RPMI8226 (cell line): ENCODE results near the gene STH.
"Not testable (repeated sequence)": the region's sequence is repeated elsewhere in the genome, so short reads cannot be mapped to it uniquely, and the experiment has no call there.

Experiments used
- DNase-seq: peaks from one replicate; pipeline ENCODE4 v3.0.0-alpha.2; 2015

STH gene

DNA sequence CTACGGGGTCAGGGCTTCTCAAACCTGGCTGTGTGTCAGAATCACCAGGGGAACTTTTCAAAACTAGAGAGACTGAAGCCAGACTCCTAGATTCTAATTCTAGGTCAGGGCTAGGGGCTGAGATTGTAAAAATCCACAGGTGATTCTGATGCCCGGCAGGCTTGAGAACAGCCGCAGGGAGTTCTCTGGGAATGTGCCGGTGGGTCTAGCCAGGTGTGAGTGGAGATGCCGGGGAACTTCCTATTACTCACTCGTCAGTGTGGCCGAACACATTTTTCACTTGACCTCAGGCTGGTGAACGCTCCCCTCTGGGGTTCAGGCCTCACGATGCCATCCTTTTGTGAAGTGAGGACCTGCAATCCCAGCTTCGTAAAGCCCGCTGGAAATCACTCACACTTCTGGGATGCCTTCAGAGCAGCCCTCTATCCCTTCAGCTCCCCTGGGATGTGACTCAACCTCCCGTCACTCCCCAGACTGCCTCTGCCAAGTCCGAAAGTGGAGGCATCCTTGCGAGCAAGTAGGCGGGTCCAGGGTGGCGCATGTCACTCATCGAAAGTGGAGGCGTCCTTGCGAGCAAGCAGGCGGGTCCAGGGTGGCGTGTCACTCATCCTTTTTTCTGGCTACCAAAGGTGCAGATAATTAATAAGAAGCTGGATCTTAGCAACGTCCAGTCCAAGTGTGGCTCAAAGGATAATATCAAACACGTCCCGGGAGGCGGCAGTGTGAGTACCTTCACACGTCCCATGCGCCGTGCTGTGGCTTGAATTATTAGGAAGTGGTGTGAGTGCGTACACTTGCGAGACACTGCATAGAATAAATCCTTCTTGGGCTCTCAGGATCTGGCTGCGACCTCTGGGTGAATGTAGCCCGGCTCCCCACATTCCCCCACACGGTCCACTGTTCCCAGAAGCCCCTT, 10.9 kb downstream of the STH start:
- DNase-seq = no peak

DNA sequence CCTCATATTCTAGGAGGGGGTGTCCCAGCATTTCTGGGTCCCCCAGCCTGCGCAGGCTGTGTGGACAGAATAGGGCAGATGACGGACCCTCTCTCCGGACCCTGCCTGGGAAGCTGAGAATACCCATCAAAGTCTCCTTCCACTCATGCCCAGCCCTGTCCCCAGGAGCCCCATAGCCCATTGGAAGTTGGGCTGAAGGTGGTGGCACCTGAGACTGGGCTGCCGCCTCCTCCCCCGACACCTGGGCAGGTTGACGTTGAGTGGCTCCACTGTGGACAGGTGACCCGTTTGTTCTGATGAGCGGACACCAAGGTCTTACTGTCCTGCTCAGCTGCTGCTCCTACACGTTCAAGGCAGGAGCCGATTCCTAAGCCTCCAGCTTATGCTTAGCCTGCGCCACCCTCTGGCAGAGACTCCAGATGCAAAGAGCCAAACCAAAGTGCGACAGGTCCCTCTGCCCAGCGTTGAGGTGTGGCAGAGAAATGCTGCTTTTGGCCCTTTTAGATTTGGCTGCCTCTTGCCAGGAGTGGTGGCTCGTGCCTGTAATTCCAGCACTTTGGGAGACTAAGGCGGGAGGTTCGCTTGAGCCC, 11.6 kb downstream of the STH start:
- peak; percentile 11 for DNase-seq

DNA sequence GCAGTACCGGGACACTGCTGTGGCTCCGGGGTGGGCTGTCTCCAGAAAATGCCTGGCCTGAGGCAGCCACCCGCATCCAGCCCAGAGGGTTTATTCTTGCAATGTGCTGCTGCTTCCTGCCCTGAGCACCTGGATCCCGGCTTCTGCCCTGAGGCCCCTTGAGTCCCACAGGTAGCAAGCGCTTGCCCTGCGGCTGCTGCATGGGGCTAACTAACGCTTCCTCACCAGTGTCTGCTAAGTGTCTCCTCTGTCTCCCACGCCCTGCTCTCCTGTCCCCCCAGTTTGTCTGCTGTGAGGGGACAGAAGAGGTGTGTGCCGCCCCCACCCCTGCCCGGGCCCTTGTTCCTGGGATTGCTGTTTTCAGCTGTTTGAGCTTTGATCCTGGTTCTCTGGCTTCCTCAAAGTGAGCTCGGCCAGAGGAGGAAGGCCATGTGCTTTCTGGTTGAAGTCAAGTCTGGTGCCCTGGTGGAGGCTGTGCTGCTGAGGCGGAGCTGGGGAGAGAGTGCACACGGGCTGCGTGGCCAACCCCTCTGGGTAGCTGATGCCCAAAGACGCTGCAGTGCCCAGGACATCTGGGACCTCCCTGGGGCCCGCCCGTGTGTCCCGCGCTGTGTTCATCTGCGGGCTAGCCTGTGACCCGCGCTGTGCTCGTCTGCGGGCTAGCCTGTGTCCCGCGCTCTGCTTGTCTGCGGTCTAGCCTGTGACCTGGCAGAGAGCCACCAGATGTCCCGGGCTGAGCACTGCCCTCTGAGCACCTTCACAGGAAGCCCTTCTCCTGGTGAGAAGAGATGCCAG, 12.9 kb downstream of the STH start:
- no peak for DNase-seq

DNA sequence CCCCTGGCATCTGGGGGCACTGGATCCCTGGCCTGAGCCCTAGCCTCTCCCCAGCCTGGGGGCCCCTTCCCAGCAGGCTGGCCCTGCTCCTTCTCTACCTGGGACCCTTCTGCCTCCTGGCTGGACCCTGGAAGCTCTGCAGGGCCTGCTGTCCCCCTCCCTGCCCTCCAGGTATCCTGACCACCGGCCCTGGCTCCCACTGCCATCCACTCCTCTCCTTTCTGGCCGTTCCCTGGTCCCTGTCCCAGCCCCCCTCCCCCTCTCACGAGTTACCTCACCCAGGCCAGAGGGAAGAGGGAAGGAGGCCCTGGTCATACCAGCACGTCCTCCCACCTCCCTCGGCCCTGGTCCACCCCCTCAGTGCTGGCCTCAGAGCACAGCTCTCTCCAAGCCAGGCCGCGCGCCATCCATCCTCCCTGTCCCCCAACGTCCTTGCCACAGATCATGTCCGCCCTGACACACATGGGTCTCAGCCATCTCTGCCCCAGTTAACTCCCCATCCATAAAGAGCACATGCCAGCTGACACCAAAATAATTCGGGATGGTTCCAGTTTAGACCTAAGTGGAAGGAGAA, 13.5 kb downstream of the STH start:
- no peak for DNase-seq

DNA sequence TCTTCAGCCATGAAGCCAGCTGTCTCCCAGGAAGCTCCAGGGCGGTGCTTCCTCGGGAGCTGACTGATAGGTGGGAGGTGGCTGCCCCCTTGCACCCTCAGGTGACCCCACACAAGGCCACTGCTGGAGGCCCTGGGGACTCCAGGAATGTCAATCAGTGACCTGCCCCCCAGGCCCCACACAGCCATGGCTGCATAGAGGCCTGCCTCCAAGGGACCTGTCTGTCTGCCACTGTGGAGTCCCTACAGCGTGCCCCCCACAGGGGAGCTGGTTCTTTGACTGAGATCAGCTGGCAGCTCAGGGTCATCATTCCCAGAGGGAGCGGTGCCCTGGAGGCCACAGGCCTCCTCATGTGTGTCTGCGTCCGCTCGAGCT, 14.1 kb downstream of the STH start:
- DNase-seq = no peak

DNA sequence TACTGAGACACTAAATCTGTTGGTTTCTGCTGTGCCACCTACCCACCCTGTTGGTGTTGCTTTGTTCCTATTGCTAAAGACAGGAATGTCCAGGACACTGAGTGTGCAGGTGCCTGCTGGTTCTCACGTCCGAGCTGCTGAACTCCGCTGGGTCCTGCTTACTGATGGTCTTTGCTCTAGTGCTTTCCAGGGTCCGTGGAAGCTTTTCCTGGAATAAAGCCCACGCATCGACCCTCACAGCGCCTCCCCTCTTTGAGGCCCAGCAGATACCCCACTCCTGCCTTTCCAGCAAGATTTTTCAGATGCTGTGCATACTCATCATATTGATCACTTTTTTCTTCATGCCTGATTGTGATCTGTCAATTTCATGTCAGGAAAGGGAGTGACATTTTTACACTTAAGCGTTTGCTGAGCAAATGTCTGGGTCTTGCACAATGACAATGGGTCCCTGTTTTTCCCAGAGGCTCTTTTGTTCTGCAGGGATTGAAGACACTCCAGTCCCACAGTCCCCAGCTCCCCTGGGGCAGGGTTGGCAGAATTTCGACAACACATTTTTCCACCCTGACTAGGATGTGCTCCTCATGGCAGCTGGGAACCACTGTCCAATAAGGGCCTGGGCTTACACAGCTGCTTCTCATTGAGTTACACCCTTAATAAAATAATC, 14.6 kb downstream of the STH start:
- DNase-seq = no peak

DNA sequence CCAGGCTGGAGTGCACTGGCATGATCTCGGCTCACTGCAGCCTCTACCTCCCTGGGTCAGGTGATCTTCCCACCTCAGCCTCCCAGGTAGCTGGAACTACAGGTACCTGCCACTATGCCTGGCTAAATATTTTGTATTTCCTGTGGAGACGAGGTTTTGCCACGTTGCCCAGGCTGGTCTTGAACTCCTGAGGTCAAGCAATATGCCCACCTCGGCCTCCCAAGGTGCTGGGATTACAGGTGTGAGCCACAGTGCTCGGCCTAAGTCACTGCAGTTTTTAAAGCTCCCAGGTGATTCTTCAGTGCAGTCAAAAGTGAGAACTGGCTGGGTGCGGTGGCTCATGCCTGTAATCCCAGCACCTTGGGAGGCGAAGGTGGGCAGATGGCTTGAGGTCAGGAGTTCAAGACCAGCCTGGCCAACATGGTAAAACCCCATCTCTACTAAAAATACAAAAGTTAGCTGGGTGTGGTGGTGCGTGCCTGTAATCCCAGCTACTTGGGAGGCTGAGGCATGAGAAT, 20.4 kb downstream of the STH start:
- not testable (repeated sequence) for DNase-seq

DNA sequence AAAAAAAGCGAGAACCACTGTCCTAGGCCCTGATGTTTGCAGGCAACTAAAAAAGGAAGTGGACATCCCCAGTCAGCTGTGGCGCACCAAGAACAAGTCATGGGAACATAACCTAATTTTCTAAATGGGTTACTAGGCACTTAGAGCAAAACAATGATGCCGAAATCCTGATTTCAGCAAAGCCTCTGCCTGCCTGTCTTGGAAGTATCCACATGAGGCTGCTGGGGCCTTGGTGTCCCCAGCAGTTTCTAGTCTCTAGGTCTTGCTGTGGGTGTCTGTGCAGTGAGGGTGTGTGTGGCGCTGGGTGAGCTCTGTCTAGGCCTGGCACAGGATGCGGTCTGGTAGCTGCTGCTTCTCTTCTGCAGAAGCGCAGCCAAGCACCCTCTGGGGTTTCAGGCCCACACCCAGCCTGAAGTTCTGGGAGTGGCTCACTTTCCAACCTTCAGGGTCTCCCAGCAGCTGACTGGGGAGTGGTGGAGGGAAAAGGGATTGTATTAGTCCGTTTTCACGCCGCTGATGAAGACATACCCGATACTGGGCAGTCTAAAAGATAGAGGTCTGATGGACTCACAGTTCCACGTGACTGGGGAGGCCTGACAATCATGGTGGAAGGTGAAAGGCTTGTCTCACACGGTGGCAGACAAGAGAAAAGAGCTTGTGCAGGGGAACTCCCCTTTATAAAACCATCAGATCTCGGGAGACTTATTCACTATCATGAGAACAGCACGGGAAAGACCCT, 21.1 kb downstream of the STH start:
- DNase-seq = no peak

DNA sequence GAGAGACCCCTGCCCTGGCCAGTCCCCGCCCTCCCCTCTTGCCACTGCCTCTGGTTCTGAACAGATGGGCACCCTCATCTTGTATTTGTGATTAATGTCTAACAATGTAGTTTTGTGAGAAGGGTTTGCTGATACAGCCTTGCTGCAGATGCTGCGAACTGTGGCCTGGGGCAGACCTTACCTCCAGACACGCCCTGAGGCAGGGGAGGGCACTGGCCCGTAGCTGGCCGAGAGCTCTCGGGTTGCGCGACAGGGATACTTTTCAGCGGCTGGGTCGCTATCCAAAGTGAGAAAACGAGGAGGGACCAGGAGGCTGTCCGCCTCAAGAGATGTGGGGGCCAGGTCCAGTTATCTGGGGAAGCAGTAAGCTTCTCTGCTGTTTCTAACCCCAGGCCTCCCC, 21.9 kb downstream of the STH start:
- DNase-seq = no peak

DNA sequence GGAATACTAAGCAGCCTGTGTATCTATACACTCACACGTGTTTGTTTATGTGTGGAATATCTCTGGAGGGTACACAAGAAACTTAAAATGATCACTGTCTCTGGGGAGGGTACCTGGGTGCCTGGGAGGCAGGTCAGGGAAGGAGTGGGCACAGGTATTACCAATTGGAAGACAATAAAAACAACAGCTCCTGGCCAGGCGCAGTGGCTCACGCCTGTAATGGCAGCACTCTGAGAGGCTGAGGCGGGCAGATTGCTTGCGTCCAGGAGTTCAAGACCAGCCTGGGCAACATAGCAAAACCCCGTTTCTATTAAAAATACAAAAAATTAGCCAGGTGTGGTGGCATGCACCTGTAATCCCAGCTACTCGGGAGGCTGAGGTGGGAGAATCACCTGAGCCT, 24.3 kb downstream of the STH start:
- DNase-seq = not testable (repeated sequence)

DNA sequence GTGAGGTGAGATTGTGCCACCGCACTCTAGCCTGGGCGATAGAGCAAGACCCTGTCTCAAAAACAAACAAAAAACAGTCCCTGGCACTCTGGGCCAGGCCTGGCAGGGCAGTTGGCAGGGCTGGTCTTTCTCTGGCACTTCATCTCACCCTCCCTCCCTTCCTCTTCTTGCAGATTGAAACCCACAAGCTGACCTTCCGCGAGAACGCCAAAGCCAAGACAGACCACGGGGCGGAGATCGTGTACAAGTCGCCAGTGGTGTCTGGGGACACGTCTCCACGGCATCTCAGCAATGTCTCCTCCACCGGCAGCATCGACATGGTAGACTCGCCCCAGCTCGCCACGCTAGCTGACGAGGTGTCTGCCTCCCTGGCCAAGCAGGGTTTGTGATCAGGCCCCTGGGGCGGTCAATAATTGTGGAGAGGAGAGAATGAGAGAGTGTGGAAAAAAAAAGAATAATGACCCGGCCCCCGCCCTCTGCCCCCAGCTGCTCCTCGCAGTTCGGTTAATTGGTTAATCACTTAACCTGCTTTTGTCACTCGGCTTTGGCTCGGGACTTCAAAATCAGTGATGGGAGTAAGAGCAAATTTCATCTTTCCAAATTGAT, 24.8 kb downstream of the STH start:
- no peak for DNase-seq

DNA sequence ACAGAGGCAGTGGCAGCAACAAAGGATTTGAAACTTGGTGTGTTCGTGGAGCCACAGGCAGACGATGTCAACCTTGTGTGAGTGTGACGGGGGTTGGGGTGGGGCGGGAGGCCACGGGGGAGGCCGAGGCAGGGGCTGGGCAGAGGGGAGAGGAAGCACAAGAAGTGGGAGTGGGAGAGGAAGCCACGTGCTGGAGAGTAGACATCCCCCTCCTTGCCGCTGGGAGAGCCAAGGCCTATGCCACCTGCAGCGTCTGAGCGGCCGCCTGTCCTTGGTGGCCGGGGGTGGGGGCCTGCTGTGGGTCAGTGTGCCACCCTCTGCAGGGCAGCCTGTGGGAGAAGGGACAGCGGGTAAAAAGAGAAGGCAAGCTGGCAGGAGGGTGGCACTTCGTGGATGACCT, 25.5 kb downstream of the STH start:
- no peak for DNase-seq

DNA sequence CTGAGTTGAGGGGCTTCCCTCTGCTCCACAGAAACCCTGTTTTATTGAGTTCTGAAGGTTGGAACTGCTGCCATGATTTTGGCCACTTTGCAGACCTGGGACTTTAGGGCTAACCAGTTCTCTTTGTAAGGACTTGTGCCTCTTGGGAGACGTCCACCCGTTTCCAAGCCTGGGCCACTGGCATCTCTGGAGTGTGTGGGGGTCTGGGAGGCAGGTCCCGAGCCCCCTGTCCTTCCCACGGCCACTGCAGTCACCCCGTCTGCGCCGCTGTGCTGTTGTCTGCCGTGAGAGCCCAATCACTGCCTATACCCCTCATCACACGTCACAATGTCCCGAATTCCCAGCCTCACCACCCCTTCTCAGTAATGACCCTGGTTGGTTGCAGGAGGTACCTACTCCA, 26.0 kb downstream of the STH start:
- DNase-seq = no peak

DNA sequence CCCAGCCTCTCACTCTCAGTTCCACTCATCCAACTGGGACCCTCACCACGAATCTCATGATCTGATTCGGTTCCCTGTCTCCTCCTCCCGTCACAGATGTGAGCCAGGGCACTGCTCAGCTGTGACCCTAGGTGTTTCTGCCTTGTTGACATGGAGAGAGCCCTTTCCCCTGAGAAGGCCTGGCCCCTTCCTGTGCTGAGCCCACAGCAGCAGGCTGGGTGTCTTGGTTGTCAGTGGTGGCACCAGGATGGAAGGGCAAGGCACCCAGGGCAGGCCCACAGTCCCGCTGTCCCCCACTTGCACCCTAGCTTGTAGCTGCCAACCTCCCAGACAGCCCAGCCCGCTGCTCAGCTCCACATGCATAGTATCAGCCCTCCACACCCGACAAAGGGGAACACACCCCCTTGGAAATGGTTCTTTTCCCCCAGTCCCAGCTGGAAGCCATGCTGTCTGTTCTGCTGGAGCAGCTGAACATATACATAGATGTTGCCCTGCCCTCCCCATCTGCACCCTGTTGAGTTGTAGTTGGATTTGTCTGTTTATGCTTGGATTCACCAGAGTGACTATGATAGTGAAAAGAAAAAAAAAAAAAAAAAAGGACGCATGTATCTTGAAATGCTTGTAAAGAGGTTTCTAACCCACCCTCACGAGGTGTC, 26.6 kb downstream of the STH start:
- no peak for DNase-seq

DNA sequence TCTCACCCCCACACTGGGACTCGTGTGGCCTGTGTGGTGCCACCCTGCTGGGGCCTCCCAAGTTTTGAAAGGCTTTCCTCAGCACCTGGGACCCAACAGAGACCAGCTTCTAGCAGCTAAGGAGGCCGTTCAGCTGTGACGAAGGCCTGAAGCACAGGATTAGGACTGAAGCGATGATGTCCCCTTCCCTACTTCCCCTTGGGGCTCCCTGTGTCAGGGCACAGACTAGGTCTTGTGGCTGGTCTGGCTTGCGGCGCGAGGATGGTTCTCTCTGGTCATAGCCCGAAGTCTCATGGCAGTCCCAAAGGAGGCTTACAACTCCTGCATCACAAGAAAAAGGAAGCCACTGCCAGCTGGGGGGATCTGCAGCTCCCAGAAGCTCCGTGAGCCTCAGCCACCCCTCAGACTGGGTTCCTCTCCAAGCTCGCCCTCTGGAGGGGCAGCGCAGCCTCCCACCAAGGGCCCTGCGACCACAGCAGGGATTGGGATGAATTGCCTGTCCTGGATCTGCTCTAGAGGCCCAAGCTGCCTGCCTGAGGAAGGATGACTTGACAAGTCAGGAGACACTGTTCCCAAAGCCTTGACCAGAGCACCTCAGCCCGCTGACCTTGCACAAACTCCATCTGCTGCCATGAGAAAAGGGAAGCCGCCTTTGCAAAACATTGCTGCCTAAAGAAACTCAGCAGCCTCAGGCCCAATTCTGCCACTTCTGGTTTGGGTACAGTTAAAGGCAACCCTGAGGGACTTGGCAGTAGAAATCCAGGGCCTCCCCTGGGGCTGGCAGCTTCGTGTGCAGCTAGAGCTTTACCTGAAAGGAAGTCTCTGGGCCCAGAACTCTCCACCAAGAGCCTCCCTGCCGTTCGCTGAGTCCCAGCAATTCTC, 27.4 kb downstream of the STH start:
- no peak for DNase-seq

DNA sequence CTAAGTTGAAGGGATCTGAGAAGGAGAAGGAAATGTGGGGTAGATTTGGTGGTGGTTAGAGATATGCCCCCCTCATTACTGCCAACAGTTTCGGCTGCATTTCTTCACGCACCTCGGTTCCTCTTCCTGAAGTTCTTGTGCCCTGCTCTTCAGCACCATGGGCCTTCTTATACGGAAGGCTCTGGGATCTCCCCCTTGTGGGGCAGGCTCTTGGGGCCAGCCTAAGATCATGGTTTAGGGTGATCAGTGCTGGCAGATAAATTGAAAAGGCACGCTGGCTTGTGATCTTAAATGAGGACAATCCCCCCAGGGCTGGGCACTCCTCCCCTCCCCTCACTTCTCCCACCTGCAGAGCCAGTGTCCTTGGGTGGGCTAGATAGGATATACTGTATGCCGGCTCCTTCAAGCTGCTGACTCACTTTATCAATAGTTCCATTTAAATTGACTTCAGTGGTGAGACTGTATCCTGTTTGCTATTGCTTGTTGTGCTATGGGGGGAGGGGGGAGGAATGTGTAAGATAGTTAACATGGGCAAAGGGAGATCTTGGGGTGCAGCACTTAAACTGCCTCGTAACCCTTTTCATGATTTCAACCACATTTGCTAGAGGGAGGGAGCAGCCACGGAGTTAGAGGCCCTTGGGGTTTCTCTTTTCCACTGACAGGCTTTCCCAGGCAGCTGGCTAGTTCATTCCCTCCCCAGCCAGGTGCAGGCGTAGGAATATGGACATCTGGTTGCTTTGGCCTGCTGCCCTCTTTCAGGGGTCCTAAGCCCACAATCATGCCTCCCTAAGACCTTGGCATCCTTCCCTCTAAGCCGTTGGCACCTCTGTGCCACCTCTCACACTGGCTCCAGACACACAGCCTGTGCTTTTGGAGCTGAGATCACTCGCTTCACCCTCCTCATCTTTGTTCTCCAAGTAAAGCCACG, 28.3 kb downstream of the STH start:
- DNase-seq = no peak

DNA sequence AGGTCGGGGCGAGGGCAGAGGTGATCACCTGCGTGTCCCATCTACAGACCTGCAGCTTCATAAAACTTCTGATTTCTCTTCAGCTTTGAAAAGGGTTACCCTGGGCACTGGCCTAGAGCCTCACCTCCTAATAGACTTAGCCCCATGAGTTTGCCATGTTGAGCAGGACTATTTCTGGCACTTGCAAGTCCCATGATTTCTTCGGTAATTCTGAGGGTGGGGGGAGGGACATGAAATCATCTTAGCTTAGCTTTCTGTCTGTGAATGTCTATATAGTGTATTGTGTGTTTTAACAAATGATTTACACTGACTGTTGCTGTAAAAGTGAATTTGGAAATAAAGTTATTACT, 28.9 kb downstream of the STH start:
- no peak for DNase-seq

DNA sequence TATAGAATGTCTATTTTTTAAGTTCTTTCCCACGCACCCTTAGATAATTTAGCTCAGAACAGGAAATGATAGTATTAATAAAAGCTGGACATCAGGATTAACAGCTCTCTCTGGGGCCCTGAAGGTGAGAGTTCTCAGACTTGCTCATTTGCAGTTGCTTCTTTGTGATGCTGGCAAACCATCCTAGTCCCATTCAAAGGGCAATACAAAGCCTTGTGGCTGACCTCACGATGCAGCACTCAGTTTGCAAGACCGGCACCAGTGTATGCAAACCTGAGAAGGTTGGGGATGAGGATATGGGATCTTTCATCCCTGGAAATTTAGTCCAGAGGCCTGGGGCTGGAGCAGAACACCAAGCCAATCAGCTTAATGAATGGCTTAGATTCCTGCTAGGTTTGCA, 29.3 kb downstream of the STH start:
- DNase-seq = no peak
